HCT116 (cell line): ENCODE data around the gene PDE4D. TPM values are rescaled to one million over a fixed set of nuclear protein-coding genes. Genes with fewer than 3 reads are reported as not detected.

Experiments used
- ATAC-seq: fragments of 200-7000 bp; cut with Tn5 transposase; 2 replicates; pipeline ENCODE4 v1.9.1; 2020; ENCODE audit warnings: mild to moderate bottlenecking, moderate library complexity
- BruUV-seq: library from RNA; stranded (reverse); fragments of 400-500 nt; replicated peaks from 2 replicates; lab custom pipeline; 2021; lab: Mats Ljungman, UMichigan
- CTCF ChIA-PET: fragments of 300-600 bp; sonication (Branson Sonifier 250); formaldehyde crosslinking; loops from one replicate; lab custom pipeline; 2021; ENCODE audit warnings: antibody characterized with exemption; lab: Charles Lee
- POLR2A ChIA-PET: fragments of 300-600, 350-600 bp; sonication (Branson Sonifier 250); formaldehyde crosslinking; loops from one replicate; lab custom pipeline; 2021; ENCODE audit warnings: antibody characterized with exemption; lab: Charles Lee
- RAD21 ChIA-PET, 2 experiments: fragments of 300-600 bp; sonication (Branson Sonifier 250); formaldehyde crosslinking; loops; one replicate each; lab custom pipeline; 2023; ENCODE audit warnings: low total read pairs in 2 of 2; ENCODE audit not compliant: uncharacterized antibody in 2 of 2, unreplicated experiment in 2 of 2, low non-redundant PET in 1 of 2; lab: Charles Lee
- DNase-seq: peaks from one replicate; pipeline ENCODE4 v3.0.0-alpha.2; 2010; ENCODE audit warnings: low read depth, low spot score
- H2AFZ ChIP-seq: fragments of 200-600 bp; shearing (Covaris generic), sonication (generic); 2 replicates; pipeline ENCODE4 v1.6.1; 2017; ENCODE audit warnings: low read depth, mixed run types, mixed read lengths, antibody characterized with exemption, low read length; ENCODE audit not compliant: poor library complexity, severe bottlenecking
- H3K27ac ChIP-seq: 2 replicates; pipeline ENCODE4 v1.5.1; 2012; ENCODE audit warnings: low read depth, low read length
- H3K27me3 ChIP-seq: fragments of 200-600 bp; sonication (generic); 2 replicates; pipeline ENCODE4 v1.6.1; 2016; ENCODE audit warnings: mixed run types, low read length, mixed read lengths; ENCODE audit not compliant: insufficient read depth
- H3K36me3 ChIP-seq, 2 experiments: fragments of 200-500 bp in 1 of 2; fragments of 200-600 bp in 1 of 2; sonication (Bioruptor generic) in 1 of 2; sonication (generic) in 1 of 2; 2 replicates each; pipeline versions ENCODE4 v1.5.1 to v1.6.1; 2014 to 2016; ENCODE audit warnings: low read length in 2 of 2, inconsistent platforms in 1 of 2, mixed read lengths in 1 of 2, mixed run types in 1 of 2; ENCODE audit not compliant: insufficient read depth in 2 of 2, control insufficient read depth in 1 of 2
- H3K4me1 ChIP-seq, 2 experiments: fragments of 200-600 bp in 1 of 2; sonication (generic) in 1 of 2; 2 replicates each; pipeline versions ENCODE4 v1.5.1 to v1.6.1; 2012 to 2017; ENCODE audit warnings: low read length in 2 of 2, inconsistent platforms in 1 of 2, mild to moderate bottlenecking in 1 of 2, mixed read lengths in 1 of 2, mixed run types in 1 of 2, moderate library complexity in 1 of 2; ENCODE audit not compliant: insufficient read depth in 2 of 2, control insufficient read depth in 1 of 2
- H3K4me2 ChIP-seq: fragments of 200-600 bp; sonication (generic); 2 replicates; pipeline ENCODE4 v1.6.1; 2017; ENCODE audit warnings: mixed run types, low read length, mixed read lengths
- H3K4me3 ChIP-seq, 2 experiments: fragments of 200-600 bp in 1 of 2; sonication (generic) in 1 of 2; replicated peaks in 1 of 2; 2 replicates each; pipeline ENCODE4 v1.5.1; 2011 to 2016; ENCODE audit warnings: low read length in 2 of 2, control low read depth in 1 of 2, low read depth in 1 of 2, mild to moderate bottlenecking in 1 of 2, mixed read lengths in 1 of 2, mixed run types in 1 of 2
- H3K79me2 ChIP-seq: fragments of 200-600 bp; sonication (generic); 2 replicates; pipeline ENCODE4 v1.6.1; 2017; ENCODE audit warnings: mild to moderate bottlenecking, mixed run types, low read length, moderate library complexity, mixed read lengths; ENCODE audit not compliant: insufficient read depth
- H3K9ac ChIP-seq: fragments of 200-600 bp; sonication (generic); 2 replicates; pipeline ENCODE4 v1.6.1; 2016; ENCODE audit warnings: low read length, mixed read lengths
- H3K9me2 ChIP-seq: fragments of 200-600 bp; sonication (generic), shearing (Covaris generic); 2 replicates; pipeline ENCODE4 v1.6.1; 2017; ENCODE audit warnings: mixed run types, mild to moderate bottlenecking, moderate library complexity; ENCODE audit not compliant: insufficient read depth
- H3K9me3 ChIP-seq, 2 experiments: fragments of 200-500 bp in 1 of 2; fragments of 200-600 bp in 1 of 2; sonication (Bioruptor generic) in 1 of 2; sonication (generic) in 1 of 2; 2 replicates each; pipeline ENCODE4 v1.6.1; 2014 to 2017; ENCODE audit warnings: low read length in 2 of 2, mixed read lengths in 2 of 2, inconsistent platforms in 1 of 2, low read depth in 1 of 2, mild to moderate bottlenecking in 1 of 2, mixed run types in 1 of 2, moderate library complexity in 1 of 2; ENCODE audit not compliant: control insufficient read depth in 1 of 2, insufficient read depth in 1 of 2
- H4K20me1 ChIP-seq: fragments of 200-600 bp; sonication (generic), shearing (Covaris generic); 2 replicates; pipeline ENCODE4 v1.6.1; 2017; ENCODE audit warnings: mixed run types, mild to moderate bottlenecking, moderate library complexity; ENCODE audit not compliant: insufficient read depth
- ATF3 ChIP-seq: IDR thresholded peaks from 2 replicates; pipeline ENCODE4 v1.6.1; 2012
- CBX3 ChIP-seq: IDR thresholded peaks from 2 replicates; pipeline ENCODE4 v1.6.1; 2012; ENCODE audit warnings: low read depth
- CEBPB ChIP-seq: IDR thresholded peaks from 2 replicates; pipeline ENCODE4 v1.6.1; 2012; ENCODE audit warnings: low read depth
- ELF1 ChIP-seq: IDR thresholded peaks from 2 replicates; pipeline ENCODE4 v1.6.1; 2012; ENCODE audit warnings: low read depth, borderline replicate concordance
- EZH2phosphoT487 ChIP-seq: fragments of 200-600 bp; IDR thresholded peaks from 2 replicates; pipeline ENCODE4 v1.6.1; 2018; ENCODE audit warnings: antibody characterized with exemption, borderline replicate concordance
- FOSL1 ChIP-seq: IDR thresholded peaks from 2 replicates; pipeline ENCODE4 v1.6.1; 2012; ENCODE audit warnings: low read depth
- JUND ChIP-seq: IDR thresholded peaks from 2 replicates; pipeline ENCODE4 v1.6.1; 2012
- POLR2A ChIP-seq: IDR thresholded peaks from 2 replicates; pipeline ENCODE4 v1.7.0; 2011; ENCODE audit warnings: borderline replicate concordance; ENCODE audit not compliant: insufficient read depth, insufficient read length; ENCODE audit errors: extremely low read depth
- POLR2AphosphoS5 ChIP-seq: IDR thresholded peaks from 2 replicates; pipeline ENCODE4 v1.6.1; 2011; ENCODE audit warnings: mild to moderate bottlenecking, low read depth, low read length, moderate library complexity
- RAD21 ChIP-seq: IDR thresholded peaks from 2 replicates; pipeline ENCODE4 v1.6.1; 2012; ENCODE audit warnings: low read depth, mild to moderate bottlenecking
- SIN3A ChIP-seq: IDR thresholded peaks from 2 replicates; pipeline ENCODE4 v1.6.1; 2012; ENCODE audit warnings: low read depth
- SP1 ChIP-seq: IDR thresholded peaks from 2 replicates; pipeline ENCODE4 v1.6.1; 2012; ENCODE audit warnings: low read depth
- TCF7L2 ChIP-seq: IDR thresholded peaks from 2 replicates; pipeline ENCODE4 v1.7.0; 2011; ENCODE audit warnings: borderline replicate concordance, inconsistent platforms; ENCODE audit not compliant: insufficient read depth, insufficient read length; ENCODE audit errors: extremely low read depth
- ZFX ChIP-seq: fragments of 450-650 bp; IDR thresholded peaks from 2 replicates; pipeline ENCODE4 v1.6.1; 2017
- intact Hi-C: fragments of 100-400 bp; cut with micrococcal nuclease; formaldehyde crosslinking; loops from 2 replicates; pipeline ENCODE4 v1.10.0; 2022
- total RNA-seq: library from RNA; stranded (reverse); gene quantifications from one replicate; pipeline ENCODE4 v1.2.1, GENCODE V29; 2021; ENCODE audit not compliant: unreplicated experiment
- TF ChIP-seq, protein P1 (sequence below), 3 experiments: fragments of 200-600 bp in 1 of 3; sonication (generic) in 1 of 3; IDR thresholded peaks in 2 of 3; conservative IDR thresholded peaks in 1 of 3; 2 replicates each; pipeline ENCODE4 v1.5.1; 2012 to 2017; ENCODE audit warnings: low read depth in 2 of 3, low read length in 2 of 3, antibody characterized with exemption in 1 of 3, borderline replicate concordance in 1 of 3, control low read depth in 1 of 3, mild to moderate bottlenecking in 1 of 3, mixed read lengths in 1 of 3, mixed run types in 1 of 3, moderate library complexity in 1 of 3; ENCODE audit not compliant: insufficient read depth in 1 of 3
- TF ChIP-seq, protein P2 (sequence below): IDR thresholded peaks from 2 replicates; pipeline ENCODE4 v1.6.1; 2012

The PDE4D gene
- total RNA-seq, 1 experiment from 2014 or later, result 1.1 TPM

GRCh38 chr5:59758566-59758965 lies 135.0 kb downstream of the PDE4D start:
- Histone ChIP-seq H3K27me3 (no peaks in the 10 kb centered on the region), H3K79me2 (no peaks in the 10 kb centered on the region), H2AFZ (no peak overlapping the region), H3K9me2 (no peaks in the 10 kb centered on the region), H3K9me3 (no peaks in the 10 kb centered on the region), H3K4me3 (no peak overlapping the region), H4K20me1 (no peaks in the 10 kb centered on the region), H3K36me3 (no peaks in the 10 kb centered on the region), H3K9ac (no peak overlapping the region), H3K4me1 (no peaks in the 10 kb centered on the region), H3K27ac (no peak overlapping the region), H3K4me2 (no peak overlapping the region)
- POLR2A ChIA-PET, result no interaction called here
- RAD21 ChIA-PET, result no interaction called here
- CTCF ChIA-PET, result no interaction called here
- no peak for ATAC-seq
- TF ChIP-seq, protein P1, sequence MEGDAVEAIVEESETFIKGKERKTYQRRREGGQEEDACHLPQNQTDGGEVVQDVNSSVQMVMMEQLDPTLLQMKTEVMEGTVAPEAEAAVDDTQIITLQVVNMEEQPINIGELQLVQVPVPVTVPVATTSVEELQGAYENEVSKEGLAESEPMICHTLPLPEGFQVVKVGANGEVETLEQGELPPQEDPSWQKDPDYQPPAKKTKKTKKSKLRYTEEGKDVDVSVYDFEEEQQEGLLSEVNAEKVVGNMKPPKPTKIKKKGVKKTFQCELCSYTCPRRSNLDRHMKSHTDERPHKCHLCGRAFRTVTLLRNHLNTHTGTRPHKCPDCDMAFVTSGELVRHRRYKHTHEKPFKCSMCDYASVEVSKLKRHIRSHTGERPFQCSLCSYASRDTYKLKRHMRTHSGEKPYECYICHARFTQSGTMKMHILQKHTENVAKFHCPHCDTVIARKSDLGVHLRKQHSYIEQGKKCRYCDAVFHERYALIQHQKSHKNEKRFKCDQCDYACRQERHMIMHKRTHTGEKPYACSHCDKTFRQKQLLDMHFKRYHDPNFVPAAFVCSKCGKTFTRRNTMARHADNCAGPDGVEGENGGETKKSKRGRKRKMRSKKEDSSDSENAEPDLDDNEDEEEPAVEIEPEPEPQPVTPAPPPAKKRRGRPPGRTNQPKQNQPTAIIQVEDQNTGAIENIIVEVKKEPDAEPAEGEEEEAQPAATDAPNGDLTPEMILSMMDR (IDR thresholded peaks at IDR 0.05 in 2 of 3, conservative IDR thresholded peaks at IDR 0.05 in 1 of 3; ENCODE audit: borderline replicate concordance in 1 of 3, insufficient read depth in 1 of 3, low read depth in 2 of 3, low read length in 2 of 3), result no peak
- TF ChIP-seq TCF7L2 (no peak), SP1 (no peak), CBX3 (no peak), ZFX (no peak), RAD21 (no peak), SIN3A (no peak), POLR2A (no peak), EZH2phosphoT487 (no peak), CEBPB (no peak), ATF3 (no peak), JUND (no peak), ELF1 (no peak), FOSL1 (no peak), POLR2AphosphoS5 (no peak)
- TF ChIP-seq, protein P2, sequence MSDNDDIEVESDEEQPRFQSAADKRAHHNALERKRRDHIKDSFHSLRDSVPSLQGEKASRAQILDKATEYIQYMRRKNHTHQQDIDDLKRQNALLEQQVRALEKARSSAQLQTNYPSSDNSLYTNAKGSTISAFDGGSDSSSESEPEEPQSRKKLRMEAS, result no peak
- no TSS peak for BruUV-seq
- no peak for DNase-seq
- intact Hi-C loops, result no loop called here
